ENCODE data around the gene CAPN2.

Gene CAPN2

DNA sequence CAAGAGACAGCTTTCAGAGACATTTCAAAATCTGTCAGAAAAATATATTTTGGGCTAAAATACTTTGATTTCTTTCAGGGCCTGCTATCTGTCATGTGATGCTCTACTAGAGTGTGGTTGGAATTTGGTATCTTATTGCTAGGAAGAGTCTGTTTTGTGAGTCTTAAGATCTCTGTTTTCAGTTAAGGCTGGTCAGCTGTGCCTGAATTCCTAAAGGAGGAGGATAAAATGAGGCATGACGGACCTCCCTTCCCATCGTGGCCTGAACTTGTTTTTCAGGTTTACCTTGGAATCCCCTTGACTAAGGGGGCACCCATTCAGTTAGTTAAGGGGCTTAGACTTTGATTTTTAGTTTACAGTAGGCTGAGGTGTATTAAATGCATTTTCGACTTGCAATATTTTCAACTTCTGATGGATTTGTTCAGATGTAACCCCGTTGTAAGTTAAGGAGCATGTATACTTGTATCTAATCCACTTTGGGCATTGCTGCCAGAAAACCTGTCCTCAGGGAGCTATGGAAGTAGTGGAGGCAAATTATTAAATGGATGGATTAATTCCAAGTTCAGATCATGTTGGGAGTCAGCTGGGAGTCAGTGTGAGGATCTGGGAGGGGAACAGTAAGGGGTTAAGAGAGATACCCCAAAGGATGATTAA is 18.3 kb downstream of the CAPN2 start:
- peak overlapping the region; percentile 91 for H3K27ac ChIP-seq

DNA sequence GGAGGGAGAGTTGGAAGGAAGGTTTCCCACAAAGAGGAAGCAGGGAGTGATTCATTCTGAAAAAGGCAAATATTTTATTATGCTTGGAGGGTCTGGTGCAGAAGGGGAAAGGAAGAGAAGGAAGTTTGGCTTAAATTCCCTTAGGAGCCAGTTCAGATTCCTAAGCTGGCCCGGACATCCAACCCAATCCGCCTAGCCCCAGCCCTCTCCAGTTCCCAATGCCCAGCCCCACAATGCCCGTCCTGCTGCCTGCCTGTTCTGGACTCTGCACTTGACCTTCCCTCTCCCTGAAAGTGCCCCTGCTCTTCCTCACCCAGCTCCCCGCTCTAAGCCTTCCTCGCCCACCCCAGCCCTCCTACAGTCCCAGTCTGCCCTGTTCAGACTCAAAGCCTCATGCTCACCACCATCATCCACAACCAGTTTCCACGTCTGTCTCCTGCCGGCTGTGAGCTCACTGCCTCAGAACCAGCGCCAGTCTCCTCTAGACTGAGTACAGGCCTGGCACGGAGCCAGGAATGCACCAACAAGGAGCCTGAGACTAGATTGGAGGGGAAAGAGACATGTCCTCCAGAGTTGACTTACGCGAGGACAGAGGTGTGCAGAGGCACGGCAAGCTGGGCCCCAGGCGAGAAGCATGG is 18.9 kb downstream of the CAPN2 start:
- TF ChIP-seq, protein P1, sequence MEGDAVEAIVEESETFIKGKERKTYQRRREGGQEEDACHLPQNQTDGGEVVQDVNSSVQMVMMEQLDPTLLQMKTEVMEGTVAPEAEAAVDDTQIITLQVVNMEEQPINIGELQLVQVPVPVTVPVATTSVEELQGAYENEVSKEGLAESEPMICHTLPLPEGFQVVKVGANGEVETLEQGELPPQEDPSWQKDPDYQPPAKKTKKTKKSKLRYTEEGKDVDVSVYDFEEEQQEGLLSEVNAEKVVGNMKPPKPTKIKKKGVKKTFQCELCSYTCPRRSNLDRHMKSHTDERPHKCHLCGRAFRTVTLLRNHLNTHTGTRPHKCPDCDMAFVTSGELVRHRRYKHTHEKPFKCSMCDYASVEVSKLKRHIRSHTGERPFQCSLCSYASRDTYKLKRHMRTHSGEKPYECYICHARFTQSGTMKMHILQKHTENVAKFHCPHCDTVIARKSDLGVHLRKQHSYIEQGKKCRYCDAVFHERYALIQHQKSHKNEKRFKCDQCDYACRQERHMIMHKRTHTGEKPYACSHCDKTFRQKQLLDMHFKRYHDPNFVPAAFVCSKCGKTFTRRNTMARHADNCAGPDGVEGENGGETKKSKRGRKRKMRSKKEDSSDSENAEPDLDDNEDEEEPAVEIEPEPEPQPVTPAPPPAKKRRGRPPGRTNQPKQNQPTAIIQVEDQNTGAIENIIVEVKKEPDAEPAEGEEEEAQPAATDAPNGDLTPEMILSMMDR (conservative IDR thresholded peaks at IDR 0.05) = no peak
- H3K27ac ChIP-seq = peak overlapping the region; percentile 91

More for the DNA sequence above, 18.3 kb downstream of the CAPN2 start:
- TF ChIP-seq, protein P1 (conservative IDR thresholded peaks at IDR 0.05) = no peak

- H3K27ac ChIP-seq = peak overlapping the region; percentile 91
- TF ChIP-seq, protein P1 (conservative IDR thresholded peaks at IDR 0.05) = no peak
Measured at GRCh38 chr1:223732993-223733798, 20.9 kb downstream of the CAPN2 start.

- TF ChIP-seq, protein P1 (conservative IDR thresholded peaks at IDR 0.05) = no peak
- H3K27ac ChIP-seq = peak overlapping the region; percentile 91
Measured at GRCh38 chr1:223733898-223734852, 21.8 kb downstream of the CAPN2 start.

- peak overlapping the region; percentile 91; the same call in 1 of the 2 replicates for H3K27ac ChIP-seq
Measured at GRCh38 chr1:223736638-223737037, 24.3 kb downstream of the CAPN2 start.

DNA sequence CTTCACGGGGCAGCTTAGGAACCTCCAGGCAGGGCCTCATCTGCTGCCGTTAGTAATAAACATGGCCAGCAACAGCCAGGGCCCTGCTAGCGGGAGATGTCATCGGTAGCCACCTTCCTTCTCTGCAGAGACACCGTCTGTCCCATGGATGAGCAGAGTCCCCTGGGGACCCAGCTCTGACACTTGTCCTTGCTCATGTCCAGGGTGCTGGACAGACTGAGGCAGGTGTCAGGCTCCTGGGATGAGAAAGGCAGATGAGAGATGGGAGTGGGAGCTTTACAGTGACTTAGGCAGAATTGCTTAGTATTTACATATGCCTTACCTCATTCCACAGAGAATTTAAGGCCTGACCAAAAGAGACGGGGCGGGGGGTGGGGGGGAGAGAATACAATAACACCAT is 25.0 kb downstream of the CAPN2 start:
- TF ChIP-seq, protein P1 (conservative IDR thresholded peaks at IDR 0.05) = no peak
- peak overlapping the region; percentile 91 for H3K27ac ChIP-seq

Measured in VCaP (cell line).